KOPT-K1 (cell line): ENCODE results near the gene PKIG.

Source experiments
- H3K27ac ChIP-seq: fragments of 200-600 bp; sonication (generic); 2 replicates; pipeline ENCODE4 v1.5.1; 2016; ENCODE audit warnings: antibody characterized with exemption, mild to moderate bottlenecking, low read depth, low read length; ENCODE audit not compliant: poor library complexity, severe bottlenecking
- H3K36me3 ChIP-seq: fragments of 200-600 bp; sonication (generic); 2 replicates; pipeline ENCODE4 v1.5.1; 2017; ENCODE audit warnings: antibody characterized with exemption, mild to moderate bottlenecking, low read length, moderate library complexity; ENCODE audit not compliant: insufficient read depth
- H3K9me3 ChIP-seq: fragments of 200-600 bp; sonication (generic); 2 replicates; pipeline ENCODE4 v1.5.1; 2017; ENCODE audit warnings: antibody characterized with exemption, low read length, mild to moderate bottlenecking; ENCODE audit not compliant: insufficient read depth, poor library complexity, severe bottlenecking

The PKIG gene

DNA sequence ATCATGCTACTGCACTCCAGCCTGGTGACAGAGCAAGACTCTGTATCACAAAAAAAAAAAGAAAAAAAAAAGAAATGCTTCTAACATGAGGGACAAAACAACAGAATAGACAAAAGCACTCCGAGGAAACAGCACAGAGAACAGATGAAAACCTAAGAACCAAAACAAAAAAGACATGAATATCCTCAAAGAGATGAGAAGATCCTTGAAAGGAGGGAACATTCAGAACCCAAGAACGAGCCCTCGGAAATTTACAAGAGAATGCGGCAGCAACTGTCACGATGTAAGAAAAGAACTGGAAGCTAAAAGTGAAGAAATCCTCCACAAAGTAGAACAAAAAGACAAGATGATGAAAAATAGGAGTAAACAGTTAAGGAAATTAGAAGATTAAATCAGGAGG is 47.9 kb downstream of the PKIG start:
- peaks cover 99% of the 10 kb centered on the region for H3K36me3 ChIP-seq
- H3K9me3 ChIP-seq = no peaks in the 10 kb centered on the region
- H3K27ac ChIP-seq = no peak overlapping the region

- Histone ChIP-seq H3K36me3 (peaks cover 99% of the 10 kb centered on the region), H3K9me3 (no peaks in the 10 kb centered on the region), H3K27ac (peak overlapping the region; percentile 17)
Observed at GRCh38 chr20:44632103-44632752, 49.8 kb downstream of the PKIG start.

GRCh38 chr20:44633187-44633810 is 50.9 kb downstream of the PKIG start:
- Histone ChIP-seq H3K36me3 (peaks cover 99% of the 10 kb centered on the region), H3K27ac (peak overlapping the region; percentile 2), H3K9me3 (no peaks in the 10 kb centered on the region)

DNA sequence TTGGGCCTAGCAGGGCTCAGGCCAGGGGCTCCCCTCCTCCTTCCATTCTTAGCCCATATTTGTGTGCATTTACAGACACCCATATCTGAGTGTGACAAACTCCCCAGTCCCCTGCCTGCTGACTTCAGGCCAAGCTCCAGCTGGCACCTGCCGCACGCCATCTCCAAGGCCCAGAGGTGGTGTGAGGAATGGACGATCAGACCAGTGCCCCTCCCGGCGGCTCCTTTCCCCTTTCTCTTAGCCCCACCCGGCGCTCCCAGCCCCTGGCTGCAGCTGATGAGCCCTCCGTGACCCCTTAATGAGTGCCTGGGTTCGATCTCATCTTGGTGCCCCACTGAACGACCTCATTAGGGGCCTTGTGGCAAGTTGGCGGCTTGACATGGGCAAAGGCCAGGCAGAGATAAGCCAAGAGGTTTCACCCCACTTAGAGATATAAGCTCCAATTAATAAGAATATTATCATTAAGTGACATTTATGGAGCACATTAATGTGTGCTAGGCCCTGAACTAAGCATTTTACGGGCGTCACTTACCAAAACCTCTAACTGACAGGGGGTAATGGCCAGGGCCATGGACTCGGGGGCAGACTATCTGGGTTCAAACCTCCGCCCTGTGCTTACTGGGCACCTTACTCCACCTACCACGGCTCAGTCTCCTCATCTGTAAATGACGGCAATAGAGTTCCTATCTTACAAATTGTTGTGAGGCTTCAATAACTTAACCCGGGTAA is 51.7 kb downstream of the PKIG start:
- Histone ChIP-seq H3K9me3 (no peaks in the 10 kb centered on the region), H3K36me3 (peaks cover 100% of the 10 kb centered on the region), H3K27ac (peak overlapping the region; percentile 2)

GRCh38 chr20:44635877-44636276 is 53.5 kb downstream of the PKIG start:
- H3K27ac ChIP-seq = peak overlapping the region; percentile 5
- H3K36me3 ChIP-seq = peaks cover 100% of the 10 kb centered on the region
- H3K9me3 ChIP-seq = no peaks in the 10 kb centered on the region

GRCh38 chr20:44637042-44637441 is 54.7 kb downstream of the PKIG start:
- Histone ChIP-seq H3K9me3 (no peaks in the 10 kb centered on the region), H3K36me3 (peaks cover 100% of the 10 kb centered on the region), H3K27ac (peak overlapping the region; percentile 34)

GRCh38 chr20:44637522-44638372 is 55.4 kb downstream of the PKIG start:
- H3K36me3 ChIP-seq = peaks cover 100% of the 10 kb centered on the region
- H3K27ac ChIP-seq = peak overlapping the region; percentile 34
- H3K9me3 ChIP-seq = no peaks in the 10 kb centered on the region

GRCh38 chr20:44640522-44640921 is 58.1 kb downstream of the PKIG start:
- Histone ChIP-seq H3K36me3 (peaks cover 92% of the 10 kb centered on the region), H3K9me3 (no peaks in the 10 kb centered on the region), H3K27ac (peak overlapping the region; percentile 95)

DNA sequence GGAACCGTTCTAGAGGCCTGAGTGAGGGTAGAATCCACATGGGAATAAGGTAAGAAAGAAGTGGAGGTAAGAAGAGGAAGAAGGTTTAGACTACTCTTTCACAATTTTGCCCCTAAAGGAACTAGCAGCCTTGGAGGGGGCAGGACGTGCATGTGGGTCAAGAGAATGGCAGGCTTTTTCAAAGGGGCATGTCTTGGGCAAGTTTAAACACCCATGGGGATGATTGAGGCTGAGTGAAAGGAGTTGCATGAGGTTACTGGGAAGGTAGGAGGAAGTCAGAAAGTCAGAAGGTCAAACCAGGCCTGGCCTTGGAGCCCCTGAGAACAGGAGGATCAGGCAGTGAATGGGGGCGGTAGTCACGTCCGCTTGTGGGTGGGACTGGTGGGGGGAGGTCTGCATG is 58.9 kb downstream of the PKIG start:
- H3K9me3 ChIP-seq = no peaks in the 10 kb centered on the region
- H3K27ac ChIP-seq = peak overlapping the region; percentile 95
- H3K36me3 ChIP-seq = peaks cover 84% of the 10 kb centered on the region

DNA sequence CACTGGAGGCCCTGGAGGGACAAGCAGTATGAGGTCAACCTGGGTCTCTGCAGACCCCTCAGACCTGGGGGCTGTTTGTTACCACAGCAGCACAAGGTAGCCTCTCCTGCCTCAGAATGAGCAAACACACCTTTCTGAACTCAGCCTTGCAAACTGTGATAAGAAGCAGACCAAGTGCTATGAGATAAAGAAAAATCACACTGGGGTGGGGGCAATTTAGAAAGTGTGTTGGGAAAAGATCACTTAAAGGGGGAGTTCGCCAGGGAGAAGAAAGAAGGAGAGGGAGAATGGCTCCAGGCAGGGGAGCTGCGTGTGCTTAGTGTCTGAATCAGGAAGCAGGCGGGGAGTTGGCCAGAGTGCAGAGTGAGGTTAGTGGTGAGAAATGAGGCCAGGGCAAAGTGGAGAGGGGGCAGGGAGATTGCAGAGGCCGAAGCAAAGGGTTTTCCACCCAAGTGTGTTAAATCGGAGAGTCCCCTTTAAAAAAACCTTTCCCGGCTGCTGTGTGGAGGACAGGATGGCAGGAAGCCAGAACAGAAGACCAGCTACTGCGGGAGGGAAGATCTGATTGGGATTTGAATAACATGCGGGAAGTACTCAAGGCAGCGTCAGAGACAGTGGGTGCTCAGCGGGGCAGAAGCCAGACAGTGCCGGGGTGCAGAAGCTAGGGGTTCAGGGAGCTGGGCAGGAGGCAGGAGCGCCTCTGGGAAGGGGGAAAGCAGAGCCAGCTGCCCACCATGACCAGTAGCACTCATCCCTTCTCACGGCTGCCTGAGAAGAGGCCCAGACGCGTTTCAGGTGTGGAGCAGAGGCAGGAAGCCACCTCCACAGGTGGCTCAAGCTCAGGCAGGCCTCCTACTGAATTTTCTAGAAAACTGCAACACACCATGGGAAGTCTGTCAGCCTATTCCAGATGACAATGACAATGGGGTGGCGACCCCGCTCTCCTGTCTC is 60.1 kb downstream of the PKIG start:
- H3K9me3 ChIP-seq = no peaks in the 10 kb centered on the region
- peaks cover 78% of the 10 kb centered on the region for H3K36me3 ChIP-seq
- H3K27ac ChIP-seq = peak overlapping the region; percentile 95

GRCh38 chr20:44643154-44643519 is 60.8 kb downstream of the PKIG start:
- Histone ChIP-seq H3K27ac (peak overlapping the region; percentile 95), H3K9me3 (no peaks in the 10 kb centered on the region), H3K36me3 (peaks cover 78% of the 10 kb centered on the region)

DNA sequence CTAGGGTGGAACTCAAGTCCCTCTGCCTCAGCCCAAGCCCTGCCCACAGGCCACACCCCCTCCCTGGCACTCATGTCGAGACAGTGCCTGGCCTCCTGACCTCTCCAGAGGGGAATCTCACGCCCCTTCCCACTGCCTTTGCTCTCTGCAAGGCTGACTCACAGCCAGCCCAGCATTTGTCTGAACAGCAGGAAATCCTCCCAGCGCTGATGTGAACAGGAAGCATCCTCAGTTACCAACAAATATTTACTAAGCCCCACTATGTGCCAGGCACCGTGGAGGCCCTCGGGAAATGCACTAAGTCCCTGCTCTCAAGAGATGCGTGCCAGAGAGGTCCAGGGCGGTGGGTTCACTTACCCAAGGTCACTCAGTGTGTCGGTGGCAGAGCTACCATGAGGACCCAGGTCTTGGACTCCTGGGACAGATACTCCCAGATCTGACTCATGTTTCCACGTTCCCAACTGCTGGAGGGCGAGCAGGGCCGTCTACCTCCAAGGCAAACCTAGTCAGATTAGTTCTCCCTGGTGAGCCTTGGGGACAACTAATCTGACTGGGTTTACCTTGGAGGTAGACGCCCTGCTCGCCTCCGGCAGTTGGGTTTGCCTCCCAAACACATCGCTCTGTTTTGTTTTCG is 61.3 kb downstream of the PKIG start:
- H3K27ac ChIP-seq = peak overlapping the region; percentile 95
- H3K36me3 ChIP-seq = peaks cover 78% of the 10 kb centered on the region
- no peaks in the 10 kb centered on the region for H3K9me3 ChIP-seq

DNA sequence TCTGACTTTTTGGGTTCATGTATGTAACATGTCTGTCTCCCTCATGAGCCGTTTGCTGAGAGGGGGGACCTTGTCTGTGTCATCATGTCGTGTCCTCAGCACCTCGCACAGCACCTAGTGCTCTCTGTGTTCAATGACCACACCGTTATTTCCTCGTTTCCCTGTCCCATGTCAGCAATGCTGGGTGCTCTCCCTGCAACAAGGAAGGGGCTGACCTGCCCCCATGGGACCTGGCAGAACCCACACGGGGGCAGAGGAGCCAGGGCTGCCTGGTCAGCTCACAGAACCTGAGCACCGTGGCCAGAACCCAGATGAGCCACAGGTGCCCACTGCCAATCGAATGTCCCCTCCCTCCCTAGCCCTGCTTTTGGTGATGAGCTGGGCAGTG is 61.8 kb downstream of the PKIG start:
- Histone ChIP-seq H3K27ac (peak overlapping the region; percentile 95), H3K36me3 (peaks cover 78% of the 10 kb centered on the region), H3K9me3 (no peaks in the 10 kb centered on the region)

GRCh38 chr20:44644667-44645131 is 62.3 kb downstream of the PKIG start:
- no peaks in the 10 kb centered on the region for H3K9me3 ChIP-seq
- peak overlapping the region; percentile 95 for H3K27ac ChIP-seq
- peaks cover 76% of the 10 kb centered on the region for H3K36me3 ChIP-seq
